ENCODE measurements around the gene MOB1B.

DNA sequence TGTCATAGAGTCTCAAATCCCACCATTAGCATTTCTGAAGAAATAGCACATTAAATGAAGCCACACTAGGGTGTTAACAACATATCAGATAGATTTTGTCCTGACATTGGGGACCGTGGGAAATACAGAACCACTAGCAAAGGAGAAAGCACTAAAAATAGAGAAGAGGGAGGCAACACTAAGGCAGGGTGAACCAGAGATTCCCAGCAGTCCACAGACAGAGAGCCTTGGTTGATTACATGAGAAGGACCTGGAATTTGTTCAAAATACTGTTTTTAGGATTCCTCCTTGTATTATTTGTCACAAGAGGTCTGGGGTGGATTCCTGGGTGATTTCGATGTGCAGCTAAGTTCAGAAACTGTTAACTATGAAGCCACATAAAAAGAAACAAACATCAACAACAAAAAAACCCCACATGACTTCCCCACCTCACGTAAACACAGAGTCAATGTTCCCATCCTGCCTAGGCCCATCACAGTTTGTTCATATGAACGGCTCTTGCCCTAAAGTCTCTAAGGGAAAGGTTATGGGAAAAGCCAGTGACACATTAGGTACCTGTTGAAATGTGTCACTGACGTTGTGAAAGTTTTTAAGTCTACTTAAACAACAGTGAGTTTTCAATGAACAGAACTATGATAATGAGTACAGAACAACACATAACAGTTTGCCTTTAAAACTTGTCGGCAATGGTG, 38.9 kb upstream of the MOB1B start:
- TF ChIP-seq EZH2 (IDR thresholded peaks at IDR 0.05; ENCODE audit: borderline replicate concordance, low read depth, low read length, severe bottlenecking) (no peak), CTCF (IDR thresholded peaks at IDR 0.05; ENCODE audit: borderline replicate concordance, extremely low read depth, low read length, poor library complexity, severe bottlenecking) (no peak)
